Adipocyte (in vitro differentiated cells): ENCODE results near the gene CKB.
"Not testable (repeated sequence)": the region's sequence is repeated elsewhere in the genome, so short reads cannot be mapped to it uniquely, and the experiment has no call there.

Source experiments
- DNase-seq: peaks from one replicate; pipeline ENCODE4 v3.0.0-alpha.2; 2015; ENCODE audit warnings: low read depth
- H3K27me3 ChIP-seq: replicated peaks from 2 replicates; pipeline ENCODE4 v1.7.0; 2013; ENCODE audit warnings: mild to moderate bottlenecking, low read length, moderate library complexity; ENCODE audit not compliant: control insufficient read depth, insufficient read depth
- H3K36me3 ChIP-seq: 2 replicates; pipeline ENCODE4 v1.7.0; 2013; ENCODE audit warnings: low read length, mild to moderate bottlenecking, moderate library complexity; ENCODE audit not compliant: control insufficient read depth, insufficient read depth, severe bottlenecking
- H3K4me1 ChIP-seq: 2 replicates; pipeline ENCODE4 v1.7.0; 2013; ENCODE audit warnings: mild to moderate bottlenecking, low read length, moderate library complexity; ENCODE audit not compliant: control insufficient read depth, insufficient read depth
- H3K4me3 ChIP-seq: 2 replicates; pipeline ENCODE4 v1.7.0; 2013; ENCODE audit warnings: mild to moderate bottlenecking, low read length, moderate library complexity
- H3K9ac ChIP-seq: 2 replicates; pipeline ENCODE4 v1.7.0; 2013; ENCODE audit warnings: mild to moderate bottlenecking, low read length, moderate library complexity
- H3K9me3 ChIP-seq: 2 replicates; pipeline ENCODE4 v1.7.0; 2013; ENCODE audit warnings: mild to moderate bottlenecking, low read length, moderate library complexity; ENCODE audit not compliant: control insufficient read depth

CKB gene

GRCh38 chr14:103528146-103528586 is 5.5 kb upstream of the CKB start:
- no peaks in the 10 kb centered on the region for H3K27me3 ChIP-seq
- peaks cover 5% of the 10 kb centered on the region for H3K36me3 ChIP-seq
- peak overlapping the region; percentile 92 for H3K9ac ChIP-seq
- H3K9me3 ChIP-seq = no peaks in the 10 kb centered on the region
- H3K4me1 ChIP-seq = peaks cover 38% of the 10 kb centered on the region
- DNase-seq = peak; percentile 23
- H3K4me3 ChIP-seq = peak overlapping the region; percentile 85

- peak overlapping the region; percentile 85 for H3K4me3 ChIP-seq
- no peaks in the 10 kb centered on the region for H3K9me3 ChIP-seq
- no peak for DNase-seq
- H3K4me1 ChIP-seq = peaks cover 41% of the 10 kb centered on the region
- peak overlapping the region; percentile 92 for H3K9ac ChIP-seq
- peaks cover 5% of the 10 kb centered on the region for H3K36me3 ChIP-seq
- H3K27me3 ChIP-seq = no peaks in the 10 kb centered on the region
Observed at GRCh38 chr14:103527408-103528145, 4.9 kb upstream of the CKB start.

GRCh38 chr14:103526914-103527248 is 4.3 kb upstream of the CKB start:
- peaks cover 5% of the 10 kb centered on the region for H3K36me3 ChIP-seq
- no peaks in the 10 kb centered on the region for H3K9me3 ChIP-seq
- peaks cover 41% of the 10 kb centered on the region for H3K4me1 ChIP-seq
- no peak overlapping the region for H3K9ac ChIP-seq
- H3K4me3 ChIP-seq = no peak overlapping the region
- no peaks in the 10 kb centered on the region for H3K27me3 ChIP-seq
- no peak for DNase-seq

- Histone ChIP-seq H3K4me1 (peaks cover 41% of the 10 kb centered on the region), H3K9me3 (no peaks in the 10 kb centered on the region), H3K36me3 (peaks cover 5% of the 10 kb centered on the region), H3K27me3 (no peaks in the 10 kb centered on the region), H3K9ac (no peak overlapping the region), H3K4me3 (no peak overlapping the region)
- DNase-seq = no peak
Observed at GRCh38 chr14:103526247-103526913, 3.8 kb upstream of the CKB start.

DNA sequence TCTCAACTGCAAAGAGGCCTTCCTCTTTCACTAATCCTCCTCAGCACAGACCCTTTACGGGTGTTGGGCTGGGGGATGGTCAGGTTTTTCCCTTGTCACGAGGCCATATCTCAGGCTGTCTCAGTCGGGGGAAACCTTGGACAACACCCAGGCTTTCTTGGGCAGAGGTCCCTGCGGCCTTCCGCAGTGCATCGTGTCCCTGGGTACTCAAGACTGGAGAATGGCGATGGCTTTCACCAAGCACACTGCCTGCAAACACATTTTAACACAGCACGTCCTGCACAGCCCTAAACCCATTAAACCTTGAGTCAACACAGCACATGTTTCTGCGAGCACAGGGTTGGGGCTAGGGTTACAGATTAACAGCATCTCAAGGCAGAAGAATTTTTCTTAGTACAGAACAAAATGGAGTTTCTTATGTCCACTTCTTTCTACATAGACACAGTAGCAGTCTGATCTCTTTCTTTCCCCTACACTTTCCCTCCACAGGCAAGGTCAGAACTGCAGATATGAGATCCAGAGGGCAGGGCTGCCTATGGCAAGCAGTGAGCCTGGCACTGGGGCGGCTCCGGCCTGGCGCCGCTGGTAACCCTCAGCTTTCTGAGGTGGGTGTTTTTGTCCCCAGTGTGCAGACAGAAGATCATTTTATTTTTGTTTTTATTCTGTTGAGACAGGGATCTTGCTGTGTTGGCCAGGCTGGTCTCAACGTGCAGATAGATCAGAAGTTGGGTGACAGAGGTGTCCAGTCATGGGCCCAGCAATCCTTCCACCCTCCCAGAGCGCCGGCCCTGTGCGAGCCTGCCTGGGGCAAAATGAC is 3.0 kb upstream of the CKB start:
- H3K4me3 ChIP-seq, H3K36me3 ChIP-seq, H3K9ac ChIP-seq, H3K9me3 ChIP-seq, H3K27me3 ChIP-seq, DNase-seq: not testable (repeated sequence)
- H3K4me1 ChIP-seq = peaks cover 38% of the 10 kb centered on the region

GRCh38 chr14:103524002-103524935 is 1.6 kb upstream of the CKB start:
- no peaks in the 10 kb centered on the region for H3K27me3 ChIP-seq
- DNase-seq = no peak
- H3K9ac ChIP-seq = no peak overlapping the region
- H3K9me3 ChIP-seq = no peaks in the 10 kb centered on the region
- no peak overlapping the region for H3K4me3 ChIP-seq
- H3K36me3 ChIP-seq = peaks cover 7% of the 10 kb centered on the region
- H3K4me1 ChIP-seq = peaks cover 36% of the 10 kb centered on the region

DNA sequence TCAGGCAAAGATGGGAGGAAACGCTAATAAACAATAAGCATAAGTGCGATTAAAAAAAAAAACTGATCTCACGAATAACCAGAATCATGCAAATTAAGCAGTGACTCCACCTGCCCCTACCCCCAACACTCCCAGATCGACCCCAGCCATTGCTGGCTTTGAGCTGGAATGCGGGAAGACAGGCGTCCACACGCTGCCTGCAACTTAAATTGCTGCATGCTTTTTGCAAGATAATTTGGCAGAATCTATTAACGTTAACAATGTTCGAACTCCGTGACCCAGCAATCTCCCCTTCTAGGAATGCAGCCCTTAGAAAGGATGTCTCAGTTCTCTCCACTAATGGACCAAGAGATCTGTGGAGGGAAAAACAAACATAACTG is 935 bp upstream of the CKB start:
- peaks cover 40% of the 10 kb centered on the region for H3K4me1 ChIP-seq

GRCh38 chr14:103521951-103522563 is 573 bp downstream of the CKB start:
- peak overlapping the region; percentile 82 for H3K9ac ChIP-seq
- DNase-seq = peak; percentile 39
- no peaks in the 10 kb centered on the region for H3K9me3 ChIP-seq
- H3K4me3 ChIP-seq = peak overlapping the region; percentile 86
- no peaks in the 10 kb centered on the region for H3K27me3 ChIP-seq
- H3K4me1 ChIP-seq = peaks cover 36% of the 10 kb centered on the region
- H3K36me3 ChIP-seq = peaks cover 7% of the 10 kb centered on the region

More for the DNA sequence above, 935 bp upstream of the CKB start:
- Histone ChIP-seq H3K27me3 (no peaks in the 10 kb centered on the region), H3K36me3 (peaks cover 7% of the 10 kb centered on the region), H3K4me3 (no peak overlapping the region), H3K9ac (no peak overlapping the region), H3K9me3 (no peaks in the 10 kb centered on the region)
- DNase-seq = no peak

- DNase-seq = peak; percentile 58
- H3K4me3 ChIP-seq = peak overlapping the region; percentile 86
- H3K4me1 ChIP-seq = peaks cover 34% of the 10 kb centered on the region
- H3K9ac ChIP-seq = peak overlapping the region; percentile 82
- H3K27me3 ChIP-seq = no peaks in the 10 kb centered on the region
- peaks cover 7% of the 10 kb centered on the region for H3K36me3 ChIP-seq
- H3K9me3 ChIP-seq = no peaks in the 10 kb centered on the region
Observed at GRCh38 chr14:103521438-103521950, 1.1 kb downstream of the CKB start.
